HS-27A (cell line): ENCODE results near the gene ZC3H12A.

Source experiments
- DNase-seq: peaks from one replicate; pipeline ENCODE4 v3.0.0-alpha.2; 2012; ENCODE audit warnings: low read depth, missing footprints

The ZC3H12A gene

GRCh38 chr1:37474046-37474696 is at the start of gene ZC3H12A:
Gene ZC3H12A (plus strand): TSS chr1:37474580. CDS start chr1:37475497, 917 bp downstream.
- no peak for DNase-seq

- DNase-seq = no peak
Measured at GRCh38 chr1:37425221-37425620, 49.2 kb upstream of the ZC3H12A start.

- no peak for DNase-seq
Measured at GRCh38 chr1:37429029-37429428, 45.4 kb upstream of the ZC3H12A start.

- DNase-seq = no peak
Measured at GRCh38 chr1:37430103-37430985, 44.0 kb upstream of the ZC3H12A start.

- DNase-seq = no peak
Measured at GRCh38 chr1:37432716-37433115, 41.7 kb upstream of the ZC3H12A start.

GRCh38 chr1:37433171-37433570 is 41.2 kb upstream of the ZC3H12A start:
- DNase-seq = no peak

- no peak for DNase-seq
Measured at GRCh38 chr1:37434292-37435225, 39.8 kb upstream of the ZC3H12A start.

GRCh38 chr1:37437087-37437486 is 37.3 kb upstream of the ZC3H12A start:
- DNase-seq = no peak

GRCh38 chr1:37438037-37438868 is 36.1 kb upstream of the ZC3H12A start:
- DNase-seq = no peak

GRCh38 chr1:37438869-37439343 is 35.5 kb upstream of the ZC3H12A start:
- DNase-seq = no peak

- no peak for DNase-seq
Measured at GRCh38 chr1:37439349-37439995, 34.9 kb upstream of the ZC3H12A start.

- no peak for DNase-seq
Measured at GRCh38 chr1:37441490-37441889, 32.9 kb upstream of the ZC3H12A start.

GRCh38 chr1:37442139-37442538 is 32.2 kb upstream of the ZC3H12A start:
- no peak for DNase-seq

GRCh38 chr1:37442644-37443043 is 31.7 kb upstream of the ZC3H12A start:
- DNase-seq = no peak

GRCh38 chr1:37446874-37447273 is 27.5 kb upstream of the ZC3H12A start:
- DNase-seq = no peak

- no peak for DNase-seq
Measured at GRCh38 chr1:37448185-37448584, 26.2 kb upstream of the ZC3H12A start.

GRCh38 chr1:37448691-37449417 is 25.5 kb upstream of the ZC3H12A start:
- no peak for DNase-seq

GRCh38 chr1:37449936-37450335 is 24.4 kb upstream of the ZC3H12A start:
- no peak for DNase-seq

- DNase-seq = no peak
Measured at GRCh38 chr1:37452416-37452815, 22.0 kb upstream of the ZC3H12A start.

- no peak for DNase-seq
Measured at GRCh38 chr1:37453647-37454046, 20.7 kb upstream of the ZC3H12A start.
